ENCODE data around the gene PGBD5. TPM values are rescaled to one million over a fixed set of nuclear protein-coding genes. Genes with fewer than 3 reads are reported as not detected.

PGBD5 gene
- polyA plus RNA-seq, 4 donors: 5.7 to 7.4 (median 6.9) TPM

GRCh38 chr1:230285351-230285750 is 140.8 kb downstream of the PGBD5 start:
- no peak for DNase-seq (ENCODE audit: low read depth in 4 of 4, low spot score in 2 of 4)

- no peak for DNase-seq (ENCODE audit: low read depth in 4 of 4, low spot score in 2 of 4)
Observed at GRCh38 chr1:230284891-230285290, 141.2 kb downstream of the PGBD5 start.

DNA sequence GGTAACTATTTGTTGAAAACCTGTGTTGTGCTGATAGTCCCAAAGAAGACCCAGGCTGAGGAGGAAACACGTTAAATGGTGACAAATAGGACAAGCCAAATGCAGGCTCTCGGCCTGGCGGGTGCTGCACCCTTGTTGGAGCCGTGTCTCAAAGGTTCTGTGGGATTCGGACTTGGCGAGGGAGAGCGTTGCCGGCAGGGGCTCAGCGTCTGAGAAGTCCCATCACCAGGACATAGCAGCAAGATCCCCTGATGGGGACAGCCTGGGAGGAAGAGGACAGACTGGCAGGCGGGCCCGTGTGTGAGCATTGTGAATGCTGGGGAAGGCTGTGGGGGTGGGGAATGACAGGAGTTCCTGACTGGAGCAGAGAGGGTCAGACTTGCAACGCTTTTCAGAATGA is 142.5 kb downstream of the PGBD5 start:
- DNase-seq (ENCODE audit: low read depth in 4 of 4, low spot score in 2 of 4): no peak

- no peak for DNase-seq (ENCODE audit: low read depth in 4 of 4, low spot score in 2 of 4)
Observed at GRCh38 chr1:230282157-230282556, 144.0 kb downstream of the PGBD5 start.

DNA sequence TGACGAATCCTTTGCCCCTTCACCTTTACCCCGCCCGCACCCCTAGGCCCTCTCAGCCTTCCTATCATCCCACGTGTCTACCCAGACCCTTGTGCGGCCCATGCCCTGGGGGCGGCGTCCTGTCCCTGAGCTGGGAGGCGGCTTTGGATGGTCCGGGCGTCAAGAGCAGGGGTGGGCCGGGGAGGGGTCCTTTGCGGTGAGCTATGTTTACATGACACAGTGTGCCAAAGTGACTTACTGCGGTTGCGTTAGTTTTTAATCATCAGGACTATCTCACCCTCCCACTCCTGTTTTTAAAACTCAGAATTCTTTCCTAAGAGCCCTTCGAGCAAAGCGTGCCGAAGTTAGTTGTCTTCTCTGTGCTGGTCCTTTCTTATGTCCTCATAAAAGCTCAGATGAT is 144.6 kb downstream of the PGBD5 start:
- no peak for DNase-seq (ENCODE audit: low read depth in 4 of 4, low spot score in 2 of 4)

DNA sequence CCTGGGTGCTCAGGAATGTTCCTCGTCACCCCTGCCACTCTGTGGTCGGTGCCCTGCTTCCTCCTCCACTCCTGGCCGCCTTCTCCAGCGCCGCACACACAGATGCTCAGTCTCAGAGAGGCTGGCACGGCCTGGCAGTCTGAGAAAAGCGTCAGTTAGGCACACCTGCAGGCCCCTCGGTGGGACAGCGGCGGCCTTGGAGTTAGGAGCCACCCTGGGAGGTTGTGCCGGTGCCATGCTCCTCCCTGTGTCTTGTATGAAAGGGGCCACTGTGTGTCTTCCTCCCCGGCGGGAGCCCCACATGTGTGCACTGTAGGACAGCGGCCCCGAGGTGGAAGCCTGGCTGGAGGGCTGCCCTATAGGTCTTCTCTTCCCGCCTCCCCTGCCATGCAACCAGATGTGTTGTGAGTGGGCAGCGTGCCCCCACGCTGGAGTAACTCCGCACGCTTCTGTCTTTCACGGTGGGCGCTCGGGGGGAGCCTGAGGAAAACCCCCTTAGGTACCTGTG is 145.2 kb downstream of the PGBD5 start:
- DNase-seq (ENCODE audit: low read depth in 4 of 4, low spot score in 2 of 4): no peak

DNA sequence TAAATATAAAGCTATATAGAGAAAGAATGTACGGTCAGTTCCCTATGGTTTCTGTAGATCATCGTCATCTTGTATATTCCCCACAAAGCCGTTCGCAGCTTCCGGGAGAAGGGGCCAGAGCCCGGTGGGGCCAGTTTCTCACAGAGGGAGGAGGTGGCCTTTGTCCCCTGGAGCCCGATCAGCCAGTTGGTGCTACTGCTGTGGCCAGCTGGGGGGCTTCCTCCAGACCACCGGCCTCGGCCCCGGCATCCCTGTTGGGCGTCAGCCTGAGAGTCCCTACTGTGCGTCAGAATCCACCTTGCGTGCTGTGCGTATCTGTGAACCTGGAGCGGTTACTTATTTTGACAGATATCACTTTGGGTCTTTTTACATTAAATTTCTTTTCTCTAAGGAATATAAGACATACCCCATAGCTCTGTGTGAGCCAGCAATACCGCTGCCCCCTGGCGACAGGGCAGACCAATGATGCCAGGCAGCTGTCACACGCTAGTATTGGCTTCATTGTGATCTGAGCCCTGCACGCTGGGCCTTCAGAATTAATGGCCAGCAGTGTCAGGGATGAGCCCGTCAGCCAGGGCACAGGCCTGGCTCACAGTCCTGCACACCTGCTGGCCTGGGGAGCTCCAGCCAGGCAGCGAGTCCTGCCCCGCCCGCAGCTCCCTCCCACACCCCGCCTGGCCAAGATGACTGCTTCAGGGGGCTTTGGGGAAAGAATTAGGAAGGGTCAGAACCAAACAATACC is 145.9 kb downstream of the PGBD5 start:
- DNase-seq (ENCODE audit: low read depth in 4 of 4, low spot score in 2 of 4): no peak

DNA sequence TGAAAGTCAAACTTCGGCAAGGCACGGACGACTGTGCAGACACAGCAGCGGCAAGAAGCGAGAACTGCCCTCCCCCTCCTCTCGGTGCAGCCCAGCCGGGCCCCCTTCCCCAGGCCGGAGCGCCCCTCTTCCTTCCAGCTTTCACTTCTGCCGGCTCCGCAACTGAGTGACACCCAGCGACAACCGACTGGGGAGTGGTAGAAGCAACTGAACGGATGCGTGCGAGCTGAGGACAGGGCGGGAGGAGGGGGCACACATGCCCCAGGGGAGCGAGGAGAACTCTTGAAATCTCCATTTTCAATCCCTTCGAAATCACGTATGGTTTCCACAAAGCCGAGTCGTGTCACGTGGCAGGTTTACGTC is 146.6 kb downstream of the PGBD5 start:
- no peak for DNase-seq (ENCODE audit: low read depth in 4 of 4, low spot score in 2 of 4)

DNA sequence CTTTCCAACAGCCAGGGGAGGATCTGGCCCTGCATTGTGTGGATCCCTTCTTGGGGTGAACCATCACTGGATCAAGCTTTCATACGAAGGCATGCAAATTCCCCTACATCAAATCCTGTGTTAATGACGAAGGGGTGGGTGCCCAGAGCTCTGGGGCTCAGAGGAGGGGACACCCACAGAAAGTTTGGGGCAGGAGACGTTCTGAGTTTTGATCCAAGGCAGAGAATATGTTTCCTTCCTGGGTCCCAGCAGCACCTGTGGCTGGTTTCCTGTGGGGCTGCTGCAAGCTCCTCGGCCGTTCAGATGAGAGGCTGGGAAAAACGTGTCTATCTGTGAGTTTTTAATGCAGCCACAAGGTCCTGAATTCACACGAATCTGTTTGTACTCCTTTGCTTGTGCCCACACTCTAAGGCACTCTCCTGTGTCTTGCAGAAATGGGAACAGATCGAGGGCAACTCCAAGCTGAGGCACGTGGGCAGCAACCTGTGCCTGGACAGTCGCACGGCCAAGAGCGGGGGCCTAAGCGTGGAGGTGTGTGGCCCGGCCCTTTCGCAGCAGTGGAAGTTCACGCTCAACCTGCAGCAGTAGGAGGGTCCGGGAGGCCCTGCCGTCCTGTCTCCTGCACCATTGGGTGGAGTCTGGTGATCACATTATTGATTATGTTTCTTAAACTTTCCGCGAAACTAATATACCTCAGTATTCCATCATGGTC is 147.1 kb downstream of the PGBD5 start:
- DNase-seq (ENCODE audit: low read depth in 4 of 4, low spot score in 2 of 4): no peak

GRCh38 chr1:230278376-230278775 is 147.8 kb downstream of the PGBD5 start:
- no peak for DNase-seq (ENCODE audit: low read depth in 4 of 4, low spot score in 2 of 4)

DNA sequence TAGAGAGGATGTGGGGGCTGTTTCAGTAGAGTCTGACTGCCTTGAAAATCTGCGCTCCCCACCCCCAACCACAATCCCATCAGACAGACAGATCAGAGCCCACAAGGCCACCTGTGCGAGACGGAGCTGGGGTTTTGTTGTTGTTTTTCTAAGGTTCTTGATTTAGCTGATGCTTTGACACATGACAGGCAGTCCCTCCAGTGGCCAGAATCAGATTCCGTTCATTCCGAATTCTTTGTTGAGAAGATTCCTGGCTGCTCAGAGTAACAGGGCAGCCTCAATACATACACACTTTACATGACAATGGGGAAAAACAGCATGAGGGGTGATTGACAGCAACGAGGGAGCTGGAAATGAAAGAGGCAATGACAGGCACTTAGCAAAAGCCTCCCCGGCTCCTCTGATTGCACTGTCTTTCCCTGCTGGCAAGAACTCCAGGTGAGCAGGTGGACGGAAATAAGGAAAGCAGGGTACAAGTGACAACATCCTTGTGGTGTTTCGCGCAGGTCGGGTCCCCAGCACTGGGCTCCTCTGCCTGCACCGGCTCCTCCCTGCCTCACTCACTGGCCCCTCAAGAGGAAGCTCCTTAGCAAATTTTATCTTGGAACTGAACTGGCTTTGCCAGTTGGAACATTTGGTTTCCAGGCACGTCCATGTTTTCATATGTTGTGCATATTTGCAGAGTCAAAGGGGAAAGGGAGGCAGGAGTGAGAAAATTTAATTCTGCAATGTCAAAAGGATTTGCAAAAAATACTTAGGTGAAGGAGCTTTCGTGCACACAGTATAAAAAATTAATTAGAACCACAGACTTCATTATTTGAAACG is 148.7 kb downstream of the PGBD5 start:
- DNase-seq (ENCODE audit: low read depth in 4 of 4, low spot score in 2 of 4): no peak

GRCh38 chr1:230276401-230276800 is 149.7 kb downstream of the PGBD5 start:
- no peak for DNase-seq (ENCODE audit: low read depth in 4 of 4, low spot score in 2 of 4)

DNA sequence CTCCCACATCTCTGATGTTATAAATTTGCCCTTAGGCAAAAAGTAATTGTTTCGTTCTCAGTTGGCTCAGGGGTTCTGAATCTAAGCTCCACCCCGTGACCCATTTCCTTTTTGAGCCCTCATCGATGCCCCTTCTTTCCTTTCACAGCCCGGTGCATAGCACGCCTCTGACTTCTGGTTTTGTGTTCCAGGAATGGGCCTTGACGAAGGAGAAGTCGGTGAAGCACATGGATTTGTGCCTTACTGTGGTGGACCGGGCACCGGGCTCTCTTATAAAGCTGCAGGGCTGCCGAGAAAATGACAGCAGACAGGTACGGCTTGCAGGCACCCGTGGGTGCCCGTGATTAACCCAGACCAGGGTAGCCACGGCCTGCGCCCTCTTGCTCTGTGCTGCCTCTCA is 151.9 kb downstream of the PGBD5 start:
- no peak for DNase-seq (ENCODE audit: low read depth in 4 of 4, low spot score in 2 of 4)

DNA sequence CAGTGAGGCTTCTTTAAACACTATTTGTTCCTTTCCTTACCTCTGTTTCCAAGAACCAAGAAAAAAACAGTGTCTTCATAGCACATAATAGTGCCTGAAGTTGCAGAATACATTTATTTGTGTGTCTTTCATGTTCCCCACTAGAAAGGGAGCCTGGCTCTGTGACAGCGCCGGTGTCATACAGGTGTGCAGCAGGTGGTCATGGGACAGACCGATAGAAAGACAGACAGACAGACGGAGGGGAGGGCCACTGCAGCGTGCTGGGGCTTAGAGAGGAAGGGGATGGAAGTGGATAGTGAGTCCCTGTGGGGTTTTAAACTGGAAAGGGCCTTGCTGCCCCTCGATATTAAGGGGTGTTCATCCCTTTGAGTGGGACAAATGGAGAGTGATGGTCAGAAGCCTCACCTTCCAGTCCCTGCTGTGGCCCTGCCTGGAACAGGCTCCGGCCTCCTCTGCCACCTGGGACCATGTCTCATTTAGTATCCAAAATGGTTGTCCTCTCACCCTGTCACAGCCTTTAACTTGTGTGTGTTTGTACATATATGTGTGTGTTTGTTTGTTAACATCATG is 152.9 kb downstream of the PGBD5 start:
- DNase-seq (ENCODE audit: low read depth in 4 of 4, low spot score in 2 of 4): no peak

- DNase-seq (ENCODE audit: low read depth in 4 of 4, low spot score in 2 of 4): no peak
Observed at GRCh38 chr1:230272557-230272956, 153.6 kb downstream of the PGBD5 start.

GRCh38 chr1:230271300-230272035 is 154.7 kb downstream of the PGBD5 start:
- no peak for DNase-seq (ENCODE audit: low read depth in 4 of 4, low spot score in 2 of 4)

DNA sequence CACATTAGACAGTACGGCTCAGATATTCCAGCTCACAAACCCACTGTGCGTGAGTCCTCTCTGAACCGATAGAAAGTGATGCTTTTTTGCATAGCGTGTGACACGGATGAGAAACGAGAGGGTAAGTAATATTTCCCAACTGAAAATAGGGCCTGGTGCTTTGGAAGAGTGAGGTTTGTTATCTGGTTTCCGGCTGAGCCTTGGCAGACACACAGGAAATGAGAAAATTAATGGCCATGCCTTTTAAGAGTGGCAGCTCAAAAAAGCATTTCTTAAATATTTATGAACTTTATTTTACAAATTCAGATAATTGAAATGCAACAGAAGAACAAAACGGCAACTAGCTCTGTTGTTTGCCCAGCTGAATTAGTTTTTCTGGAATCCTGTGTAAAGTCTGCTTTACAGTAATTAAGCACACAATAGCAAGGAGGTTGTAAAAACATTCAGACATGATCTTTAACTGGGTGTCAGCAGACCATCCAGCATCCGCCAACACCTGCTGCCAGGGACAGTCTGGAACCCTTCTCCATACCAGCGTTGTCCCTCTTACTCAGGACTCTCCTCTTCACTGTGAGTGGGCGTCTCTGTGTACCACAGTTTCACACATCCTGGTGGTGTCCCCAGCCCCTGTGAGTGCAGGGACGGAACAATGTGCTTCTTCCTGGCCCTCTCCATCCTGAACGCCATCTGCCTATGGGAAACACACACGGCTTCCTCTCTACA is 155.4 kb downstream of the PGBD5 start:
- no peak for DNase-seq (ENCODE audit: low read depth in 4 of 4, low spot score in 2 of 4)

- no peak for DNase-seq (ENCODE audit: low read depth in 4 of 4, low spot score in 2 of 4)
Observed at GRCh38 chr1:230270185-230270558, 156.0 kb downstream of the PGBD5 start.

DNA sequence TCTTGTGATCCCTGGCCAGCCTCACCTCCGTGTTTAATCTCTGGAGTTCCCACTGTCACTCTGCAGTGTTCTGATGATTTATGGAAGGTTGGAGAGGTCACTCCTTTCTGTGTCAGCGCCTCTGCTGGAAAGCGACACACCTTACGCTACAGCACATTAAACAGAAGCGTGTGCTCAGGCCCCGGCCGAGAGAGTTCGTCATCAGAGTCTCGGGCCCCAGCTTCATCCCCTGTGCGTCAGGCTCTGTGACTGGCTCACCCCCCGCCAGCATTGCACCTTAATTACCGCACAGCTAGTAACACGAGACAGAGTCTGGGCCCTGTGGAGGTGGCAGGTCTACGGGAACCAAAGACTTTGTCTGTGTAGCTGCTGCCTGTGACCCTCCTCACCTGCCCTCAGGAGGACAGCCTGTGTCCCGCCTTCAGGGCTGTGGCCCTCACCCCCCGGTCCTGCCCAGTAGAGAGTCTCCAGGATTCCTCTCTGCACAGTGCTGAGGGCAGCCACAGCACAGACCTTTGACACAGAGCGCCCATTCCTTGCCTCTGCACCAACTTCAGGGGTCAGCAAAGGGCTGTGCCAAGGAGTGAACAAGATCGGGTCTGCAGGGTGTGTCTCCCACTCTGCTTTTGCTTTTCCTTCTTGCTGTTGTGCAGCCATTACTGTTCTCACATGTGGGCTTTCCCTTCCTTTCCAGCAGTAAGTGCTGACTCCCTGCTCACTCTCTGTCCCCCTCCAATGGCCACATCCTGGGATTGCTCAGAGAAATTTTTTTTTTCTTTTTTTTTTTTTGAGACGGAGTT is 157.6 kb downstream of the PGBD5 start:
- peak in 3 of 4 donors; percentile 27 to 43 (median 32) for DNase-seq (ENCODE audit: low read depth in 4 of 4, low spot score in 2 of 4)

Data from left renal cortex interstitium (tissue), 4 donors.